ENCODE data around the gene EPOP.

EPOP gene

DNA sequence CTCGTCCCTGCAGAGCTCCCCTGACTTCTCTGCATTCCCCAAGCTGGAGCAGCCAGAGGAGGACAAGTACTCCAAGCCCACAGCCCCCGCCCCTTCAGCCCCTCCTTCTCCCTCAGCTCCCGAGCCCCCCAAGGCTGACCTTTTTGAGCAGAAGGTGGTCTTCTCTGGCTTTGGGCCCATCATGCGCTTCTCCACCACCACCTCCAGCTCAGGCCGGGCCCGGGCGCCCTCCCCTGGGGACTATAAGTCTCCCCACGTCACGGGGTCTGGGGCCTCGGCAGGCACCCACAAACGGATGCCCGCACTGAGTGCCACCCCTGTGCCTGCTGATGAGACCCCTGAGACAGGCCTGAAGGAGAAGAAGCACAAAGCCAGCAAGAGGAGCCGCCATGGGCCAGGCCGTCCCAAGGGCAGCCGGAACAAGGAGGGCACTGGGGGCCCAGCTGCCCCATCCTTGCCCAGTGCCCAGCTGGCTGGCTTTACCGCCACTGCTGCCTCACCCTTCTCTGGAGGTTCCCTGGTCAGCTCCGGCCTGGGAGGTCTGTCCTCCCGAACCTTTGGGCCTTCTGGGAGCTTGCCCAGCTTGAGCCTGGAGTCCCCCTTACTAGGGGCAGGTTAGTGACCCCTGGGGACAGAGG, 41.7 kb upstream of the EPOP start:
- no peak overlapping the region for H3K4me3 ChIP-seq (ENCODE audit: low read depth, low read length)
- TF ChIP-seq, protein P1, sequence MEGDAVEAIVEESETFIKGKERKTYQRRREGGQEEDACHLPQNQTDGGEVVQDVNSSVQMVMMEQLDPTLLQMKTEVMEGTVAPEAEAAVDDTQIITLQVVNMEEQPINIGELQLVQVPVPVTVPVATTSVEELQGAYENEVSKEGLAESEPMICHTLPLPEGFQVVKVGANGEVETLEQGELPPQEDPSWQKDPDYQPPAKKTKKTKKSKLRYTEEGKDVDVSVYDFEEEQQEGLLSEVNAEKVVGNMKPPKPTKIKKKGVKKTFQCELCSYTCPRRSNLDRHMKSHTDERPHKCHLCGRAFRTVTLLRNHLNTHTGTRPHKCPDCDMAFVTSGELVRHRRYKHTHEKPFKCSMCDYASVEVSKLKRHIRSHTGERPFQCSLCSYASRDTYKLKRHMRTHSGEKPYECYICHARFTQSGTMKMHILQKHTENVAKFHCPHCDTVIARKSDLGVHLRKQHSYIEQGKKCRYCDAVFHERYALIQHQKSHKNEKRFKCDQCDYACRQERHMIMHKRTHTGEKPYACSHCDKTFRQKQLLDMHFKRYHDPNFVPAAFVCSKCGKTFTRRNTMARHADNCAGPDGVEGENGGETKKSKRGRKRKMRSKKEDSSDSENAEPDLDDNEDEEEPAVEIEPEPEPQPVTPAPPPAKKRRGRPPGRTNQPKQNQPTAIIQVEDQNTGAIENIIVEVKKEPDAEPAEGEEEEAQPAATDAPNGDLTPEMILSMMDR (IDR thresholded peaks at IDR 0.05; ENCODE audit: borderline replicate concordance, insufficient read depth, low read depth, low read length): no peak

DNA sequence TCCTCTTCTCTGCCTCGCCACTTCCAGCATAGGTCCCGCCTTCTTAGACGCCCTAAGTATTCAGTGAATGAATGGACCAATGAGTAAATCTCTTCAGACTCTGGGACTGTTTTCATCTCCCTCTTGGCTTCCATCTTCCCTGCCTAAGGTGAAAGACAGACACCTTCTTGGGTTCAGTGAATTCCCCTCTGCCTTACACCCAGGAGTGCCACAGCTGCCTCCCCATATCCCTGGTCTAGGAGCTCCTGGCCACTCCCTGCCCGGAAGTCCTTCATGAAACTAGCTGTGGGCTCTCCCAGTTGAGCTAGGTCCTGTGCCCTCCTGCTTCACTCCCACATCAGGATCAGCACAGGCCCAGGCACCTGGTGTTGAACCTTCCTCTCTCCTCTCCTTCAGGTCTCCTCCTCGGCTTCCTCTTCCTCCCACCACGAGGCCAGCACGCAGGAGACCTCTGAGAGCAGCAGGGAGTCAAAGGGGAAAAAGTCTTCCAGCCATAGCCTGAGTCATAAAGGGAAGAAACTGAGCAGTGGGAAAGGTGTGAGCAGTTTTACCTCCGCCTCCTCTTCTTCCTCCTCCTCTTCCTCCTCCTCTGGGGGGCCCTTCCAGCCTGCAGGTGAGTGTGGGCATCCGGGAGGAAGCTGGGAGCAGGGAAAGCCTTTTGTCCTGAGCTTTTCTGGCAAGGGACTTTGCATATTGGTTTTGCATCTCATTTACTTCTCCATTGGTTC, 40.6 kb upstream of the EPOP start:
- H3K4me3 ChIP-seq (ENCODE audit: low read depth, low read length): no peak overlapping the region
- TF ChIP-seq, protein P1 (IDR thresholded peaks at IDR 0.05; ENCODE audit: borderline replicate concordance, insufficient read depth, low read depth, low read length): no peak

DNA sequence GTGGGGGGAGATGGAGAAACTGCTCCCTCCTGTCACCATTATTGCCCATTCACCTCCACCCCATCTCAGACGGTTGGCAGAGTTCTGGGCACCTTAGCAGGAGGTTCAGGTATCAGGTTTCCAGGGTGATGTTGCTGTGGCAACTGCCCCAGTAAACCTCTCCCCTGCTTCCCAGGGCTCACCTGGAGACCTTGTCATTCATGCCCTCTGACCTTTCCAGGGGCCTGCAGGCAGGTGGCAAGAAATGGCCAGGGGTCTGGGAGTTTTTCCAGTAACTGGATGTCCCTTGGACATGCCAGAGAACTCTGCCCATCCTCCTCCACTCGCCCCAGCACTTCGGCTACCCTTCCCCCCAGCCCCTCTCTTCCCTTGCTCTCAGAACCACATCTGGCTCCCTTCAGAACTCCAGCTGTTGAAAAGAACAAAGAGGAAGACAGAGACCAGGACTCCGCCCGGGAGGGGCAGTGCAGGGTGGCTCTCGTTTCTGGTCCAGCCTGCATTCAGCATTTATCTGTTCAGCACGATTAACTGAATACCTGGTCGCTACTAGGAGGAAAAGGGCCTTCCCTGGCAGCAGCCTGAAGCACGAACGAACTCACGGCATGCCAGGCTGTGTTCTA, 38.8 kb upstream of the EPOP start:
- H3K4me3 ChIP-seq (ENCODE audit: low read depth, low read length): no peak overlapping the region
- TF ChIP-seq, protein P1 (IDR thresholded peaks at IDR 0.05; ENCODE audit: borderline replicate concordance, insufficient read depth, low read depth, low read length): no peak

DNA sequence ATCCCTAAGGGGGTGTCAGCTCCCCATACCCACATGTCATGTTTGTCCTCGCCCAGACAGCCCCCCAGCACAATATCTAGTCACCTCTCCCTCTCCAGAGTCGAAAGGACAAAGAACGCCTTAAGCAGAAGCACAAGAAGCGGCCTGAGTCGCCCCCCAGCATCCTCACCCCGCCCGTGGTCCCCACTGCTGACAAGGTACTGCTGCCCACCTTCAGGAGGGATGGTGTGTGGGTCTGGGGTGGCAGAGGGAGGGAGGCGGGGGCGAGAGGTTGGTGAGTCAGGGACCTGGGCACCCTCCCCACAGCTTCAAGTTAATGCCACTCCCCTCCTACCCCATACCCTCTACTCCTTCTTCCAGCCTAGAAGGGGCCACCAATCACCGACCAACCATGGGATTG, 37.8 kb upstream of the EPOP start:
- TF ChIP-seq, protein P1 (IDR thresholded peaks at IDR 0.05; ENCODE audit: borderline replicate concordance, insufficient read depth, low read depth, low read length): no peak
- no peak overlapping the region for H3K4me3 ChIP-seq (ENCODE audit: low read depth, low read length)

DNA sequence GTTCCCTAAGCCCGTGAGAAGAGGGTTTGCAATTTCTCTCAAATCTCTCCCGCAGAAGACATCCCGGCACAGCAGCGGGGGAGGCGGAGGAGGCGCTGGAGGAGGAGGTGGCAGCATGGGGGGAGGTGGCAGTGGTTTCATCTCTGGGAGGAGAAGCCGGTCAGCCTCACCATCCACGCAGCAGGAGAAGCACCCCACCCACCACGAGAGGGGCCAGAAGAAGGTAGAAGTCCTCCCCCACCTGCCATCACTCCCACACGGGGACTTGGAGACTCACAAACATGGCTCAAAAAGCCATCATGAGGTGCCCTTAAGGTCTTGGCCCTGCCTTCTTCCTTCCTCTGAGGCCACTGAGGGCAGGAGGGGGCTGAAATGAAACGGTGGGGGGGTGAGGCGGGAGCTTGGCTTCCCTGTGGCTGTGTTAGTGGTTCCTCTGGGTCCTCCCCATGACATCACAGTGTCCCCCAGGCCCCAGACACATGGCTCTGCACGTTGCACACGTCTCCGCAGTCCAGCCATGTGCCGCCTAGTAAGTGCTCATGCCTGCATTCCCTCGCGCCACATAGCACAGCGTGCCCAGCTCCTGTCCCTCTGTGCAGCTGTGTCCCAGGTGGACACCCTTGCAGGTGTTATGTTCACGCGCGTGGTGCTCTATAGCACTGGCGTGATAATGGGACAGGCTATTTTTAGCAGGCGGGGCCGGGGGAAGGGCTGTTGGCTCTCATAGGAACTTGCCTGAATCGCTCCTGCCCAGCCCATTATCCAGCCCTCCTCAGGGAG, 37.2 kb upstream of the EPOP start:
- no peak overlapping the region for H3K4me3 ChIP-seq (ENCODE audit: low read depth, low read length)
- TF ChIP-seq, protein P1 (IDR thresholded peaks at IDR 0.05; ENCODE audit: borderline replicate concordance, insufficient read depth, low read depth, low read length): no peak

DNA sequence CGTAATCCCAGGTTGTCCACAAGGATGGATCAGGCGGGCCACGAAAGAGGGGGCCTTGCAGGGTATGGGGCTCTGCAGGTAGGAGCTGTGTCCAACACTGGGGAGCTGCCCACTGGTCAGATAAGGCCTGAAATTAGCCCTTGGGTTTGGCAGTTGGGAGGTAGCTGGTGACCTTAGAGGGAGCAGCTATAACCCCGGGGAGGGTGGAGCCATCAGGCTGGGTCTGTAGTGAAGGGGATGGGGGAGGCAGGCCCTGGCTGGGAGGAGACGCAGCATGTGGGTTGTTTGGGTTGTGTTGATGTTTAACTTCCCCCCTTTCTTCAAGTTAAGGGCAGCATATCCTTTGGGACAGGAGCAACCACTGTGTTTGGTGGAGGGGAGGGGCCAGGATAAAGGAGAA, 36.2 kb upstream of the EPOP start:
- H3K4me3 ChIP-seq (ENCODE audit: low read depth, low read length): no peak overlapping the region
- TF ChIP-seq, protein P1 (IDR thresholded peaks at IDR 0.05; ENCODE audit: borderline replicate concordance, insufficient read depth, low read depth, low read length): no peak

Measured in GM12875 (cell line).